CD4-positive, alpha-beta T cell (primary cell): ENCODE data around the gene TCAP. TPM values are rescaled to one million over a fixed set of nuclear protein-coding genes. Genes with fewer than 3 reads are reported as not detected.

Experiments
- ATAC-seq: fragments of 200-7000 bp; cut with Tn5 transposase; one replicate; pipeline ENCODE4 v1.10.0; 2022; ENCODE audit warnings: mild to moderate bottlenecking; ENCODE audit not compliant: poor library complexity
- CTCF ChIA-PET: fragments of 350-600 bp; sonication (Branson Sonifier 250); formaldehyde crosslinking; loops from one replicate; lab custom pipeline; 2021; ENCODE audit warnings: antibody characterized with exemption, inconsistent platforms; lab: Charles Lee
- POLR2A ChIA-PET: fragments of 350-600 bp; sonication (Branson Sonifier 250); formaldehyde crosslinking; loops from one replicate; lab custom pipeline; 2021; ENCODE audit warnings: antibody characterized with exemption, inconsistent platforms; lab: Charles Lee
- DNase-seq, 14 experiments: peaks; one replicate each; pipeline ENCODE4 v3.0.0-alpha.2; 2013 to 2020; ENCODE audit warnings: mixed read lengths in 2 of 14
- H3K27ac ChIP-seq, 2 donors: one replicate each; pipeline versions ENCODE4 v1.5.1 to v1.7.0; 2013; ENCODE audit warnings: low read length in 2 of 2, low read depth in 1 of 2, mild to moderate bottlenecking in 1 of 2
- H3K27me3 ChIP-seq, 2 experiments: 1 replicate in 1 of 2; 2 replicates in 1 of 2; pipeline versions ENCODE4 v1.6.1 to v1.7.0; 2013; ENCODE audit warnings: low read length in 2 of 2, control low read depth in 1 of 2, mild to moderate bottlenecking in 1 of 2, moderate library complexity in 1 of 2; ENCODE audit not compliant: insufficient read depth in 2 of 2, control insufficient read depth in 1 of 2
- H3K36me3 ChIP-seq: one replicate; pipeline ENCODE4 v1.6.1; 2013; ENCODE audit warnings: low read length, control low read depth; ENCODE audit not compliant: insufficient read depth
- H3K4me1 ChIP-seq: one replicate; pipeline ENCODE4 v1.6.1; 2013; ENCODE audit warnings: low read length, control low read depth; ENCODE audit not compliant: insufficient read depth
- H3K4me3 ChIP-seq: one replicate; pipeline ENCODE4 v1.5.1; 2013; ENCODE audit warnings: mild to moderate bottlenecking, low read length, moderate library complexity
- H3K9me3 ChIP-seq, 2 experiments: 1 replicate in 1 of 2; 2 replicates in 1 of 2; pipeline versions ENCODE4 v1.6.1 to v1.7.0; 2013; ENCODE audit warnings: low read length in 2 of 2, mild to moderate bottlenecking in 2 of 2, control low read depth in 1 of 2, moderate library complexity in 1 of 2; ENCODE audit not compliant: control insufficient read depth in 1 of 2, insufficient read depth in 1 of 2
- H3K27ac Mint-ChIP-seq: one replicate; pipeline ENCODE4 v1.8.0; 2020; ENCODE audit warnings: mixed read lengths
- H3K27me3 Mint-ChIP-seq: one replicate; pipeline ENCODE4 v1.8.0; 2021; ENCODE audit warnings: mixed read lengths
- H3K36me3 Mint-ChIP-seq: one replicate; pipeline ENCODE4 v1.8.0; 2021; ENCODE audit warnings: low read depth, mixed read lengths
- H3K4me1 Mint-ChIP-seq: one replicate; pipeline ENCODE4 v1.8.0; 2021; ENCODE audit warnings: low read depth, mixed read lengths
- H3K4me3 Mint-ChIP-seq: one replicate; pipeline ENCODE4 v1.8.0; 2020; ENCODE audit warnings: mild to moderate bottlenecking, mixed read lengths
- H3K9me3 Mint-ChIP-seq: one replicate; pipeline ENCODE4 v1.8.0; 2020; ENCODE audit warnings: mixed read lengths
- CTCF ChIP-seq: fragments of 200-600 bp; IDR thresholded peaks from one replicate; pipeline ENCODE4 v1.8.0; 2022; ENCODE audit warnings: antibody characterized with exemption, mild to moderate bottlenecking
- intact Hi-C, 2 experiments: fragments of 100-400 bp; cut with DNase I in 1 of 2; cut with micrococcal nuclease in 1 of 2; formaldehyde crosslinking; loops; one replicate each; pipeline versions ENCODE4 v1.15.1 to v1.9.0; 2023 to 2025; cut with DNase I, micrococcal nuclease
- total RNA-seq, 174 experiments: library from RNA in 2 of 174; stranded (reverse) in 2 of 174; gene quantifications; one replicate each; pipeline ENCODE4 v1.2.3 and lab custom pipeline; 2021 to 2026

Gene TCAP
- total RNA-seq, 2 experiments from 2014 or later, result 6.4 TPM

GRCh38 chr17:39677542-39678339, 12.6 kb downstream of the TCAP start:
- H3K36me3 Mint-ChIP-seq, result peaks cover 24% of the 10 kb centered on the region
- TF ChIP-seq CTCF, result no peak
- no peak overlapping the region for H3K4me3 Mint-ChIP-seq
- H3K4me1 Mint-ChIP-seq, result peaks cover 57% of the 10 kb centered on the region
- intact Hi-C loops, result loop anchor here in 1 of 2 experiments (5.0 kb wide), 1 partner anchor 55 kb away; the partner anchor contains the start of gene MIEN1
- CTCF ChIA-PET, result interaction anchor here (1.4 to 2.3 kb wide), 2 partner anchors 10 to 24 kb away, joined by 3 to 9 read pairs; partner anchors contain the start of gene PGAP3
- H3K27ac Mint-ChIP-seq, result peak overlapping the region; percentile 91
- peaks cover 61% of the 10 kb centered on the region for H3K4me1 ChIP-seq
- no peak overlapping the region for H3K4me3 ChIP-seq
- ATAC-seq (no peak), DNase-seq (peak in 1 of 14 experiments; percentile 28)
- no peaks in the 10 kb centered on the region for H3K27me3 ChIP-seq
- no peak overlapping the region for H3K27ac ChIP-seq
- no peaks in the 10 kb centered on the region for H3K9me3 Mint-ChIP-seq
- POLR2A ChIA-PET, result interaction anchor here (5.3 kb wide), 1 partner anchor 10 kb away, joined by 23 read pairs; the partner anchor contains the start of gene PGAP3
- no peaks in the 10 kb centered on the region for H3K9me3 ChIP-seq
- no peaks in the 10 kb centered on the region for H3K27me3 Mint-ChIP-seq
- no peaks in the 10 kb centered on the region for H3K36me3 ChIP-seq

GRCh38 chr17:39678340-39679116, 13.4 kb downstream of the TCAP start:
- POLR2A ChIA-PET, result interaction anchor here (0.7 to 5.3 kb wide), 6 partner anchors 8 to 302 kb away, joined by 3 to 23 read pairs (median 8); partner anchors contain the start of genes MIEN1, PGAP3, PNMT and PSMD3
- no peaks in the 10 kb centered on the region for H3K27me3 Mint-ChIP-seq
- H3K4me3 Mint-ChIP-seq, result no peak overlapping the region
- CTCF ChIA-PET, result interaction anchor here (0.9 to 2.3 kb wide), 4 partner anchors 10 to 57 kb away, joined by 3 to 9 read pairs (median 6); no protein-coding TSS in a partner anchor
- H3K4me1 ChIP-seq, result peaks cover 61% of the 10 kb centered on the region
- H3K27me3 ChIP-seq, result no peaks in the 10 kb centered on the region
- H3K9me3 Mint-ChIP-seq, result no peaks in the 10 kb centered on the region
- peaks cover 30% of the 10 kb centered on the region for H3K36me3 Mint-ChIP-seq
- no peak overlapping the region for H3K27ac ChIP-seq
- peaks cover 57% of the 10 kb centered on the region for H3K4me1 Mint-ChIP-seq
- H3K36me3 ChIP-seq, result peaks cover 4% of the 10 kb centered on the region
- TF ChIP-seq CTCF, result no peak
- intact Hi-C loops, result loop anchor here in 1 of 2 experiments (5.0 kb wide), 1 partner anchor 54 kb away; the partner anchor contains the start of gene MIEN1
- ATAC-seq, result no peak
- H3K9me3 ChIP-seq, result no peaks in the 10 kb centered on the region
- H3K4me3 ChIP-seq, result no peak overlapping the region
- DNase-seq, result no peak
- H3K27ac Mint-ChIP-seq, result peak overlapping the region; percentile 91
